GM18907 (cell line): ENCODE measurements around the gene B9D2.
A peak's percentile ranks its signal among the peaks of the same experiment; 100 is the strongest.
"Not testable (repeated sequence)": the region's sequence is repeated elsewhere in the genome, so short reads cannot be mapped to it uniquely, and the experiment has no call there.

ENCODE experiments used
- ATAC-seq: cut with Tn5 transposase; IDR thresholded peaks from one replicate; pipeline ENCODE4 v1.9.1; 2021; ENCODE audit warnings: mild to moderate bottlenecking, moderate library complexity; ENCODE audit not compliant: unreplicated experiment

The B9D2 gene

GRCh38 chr19:41356984-41357739 lies 6.8 kb downstream of the B9D2 start:
- no peak for ATAC-seq

- ATAC-seq = no peak
These were observed 8.1 kb downstream of the B9D2 start for GRCh38 chr19:41355802-41356201.

GRCh38 chr19:41355035-41355434 lies 8.9 kb downstream of the B9D2 start:
- ATAC-seq = no peak

GRCh38 chr19:41354343-41354953 lies 9.5 kb downstream of the B9D2 start:
- no peak for ATAC-seq

- ATAC-seq = peak; percentile 47
These were observed 10.2 kb downstream of the B9D2 start, which contains the start of gene TGFB1 for GRCh38 chr19:41353466-41354342. Gene TGFB1 (minus strand): TSS chr19:41353922. CDS start chr19:41353044, 878 bp downstream.

- ATAC-seq = no peak
These were observed 11.1 kb downstream of the B9D2 start for GRCh38 chr19:41352609-41353465.

- ATAC-seq = no peak
These were observed 11.7 kb downstream of the B9D2 start for GRCh38 chr19:41352279-41352608.

GRCh38 chr19:41351339-41352245 lies 12.4 kb downstream of the B9D2 start:
- ATAC-seq = peak; percentile 35

- no peak for ATAC-seq
These were observed 13.1 kb downstream of the B9D2 start for GRCh38 chr19:41350735-41351338.

- not testable (repeated sequence) for ATAC-seq
These were observed 17.0 kb downstream of the B9D2 start for GRCh38 chr19:41346916-41347315.

- no peak for ATAC-seq
These were observed 19.8 kb downstream of the B9D2 start for GRCh38 chr19:41344162-41344561.

GRCh38 chr19:41341669-41342490 lies 22.1 kb downstream of the B9D2 start:
- no peak for ATAC-seq

- ATAC-seq = no peak
These were observed 24.0 kb downstream of the B9D2 start for GRCh38 chr19:41339936-41340335.

GRCh38 chr19:41335467-41335866 lies 28.5 kb downstream of the B9D2 start:
- no peak for ATAC-seq

- no peak for ATAC-seq
These were observed 29.2 kb downstream of the B9D2 start for GRCh38 chr19:41334793-41335192.

- no peak for ATAC-seq
These were observed 31.5 kb downstream of the B9D2 start for GRCh38 chr19:41332468-41332867.

- no peak for ATAC-seq
These were observed 31.9 kb downstream of the B9D2 start for GRCh38 chr19:41332000-41332399.

- no peak for ATAC-seq
These were observed 32.8 kb downstream of the B9D2 start for GRCh38 chr19:41330946-41331678.
